Activated CD4-positive, alpha-beta T cell treated with anti-CD3 and anti-CD28 coated beads for 24 hours (primary cell): ENCODE measurements around the gene ZNF48.

ENCODE experiments used
- DNase-seq, 2 donors: peaks; one replicate each; pipeline ENCODE4 v3.0.0-alpha.2; 2020; ENCODE audit warnings: low read depth in 2 of 2

Gene ZNF48

DNA sequence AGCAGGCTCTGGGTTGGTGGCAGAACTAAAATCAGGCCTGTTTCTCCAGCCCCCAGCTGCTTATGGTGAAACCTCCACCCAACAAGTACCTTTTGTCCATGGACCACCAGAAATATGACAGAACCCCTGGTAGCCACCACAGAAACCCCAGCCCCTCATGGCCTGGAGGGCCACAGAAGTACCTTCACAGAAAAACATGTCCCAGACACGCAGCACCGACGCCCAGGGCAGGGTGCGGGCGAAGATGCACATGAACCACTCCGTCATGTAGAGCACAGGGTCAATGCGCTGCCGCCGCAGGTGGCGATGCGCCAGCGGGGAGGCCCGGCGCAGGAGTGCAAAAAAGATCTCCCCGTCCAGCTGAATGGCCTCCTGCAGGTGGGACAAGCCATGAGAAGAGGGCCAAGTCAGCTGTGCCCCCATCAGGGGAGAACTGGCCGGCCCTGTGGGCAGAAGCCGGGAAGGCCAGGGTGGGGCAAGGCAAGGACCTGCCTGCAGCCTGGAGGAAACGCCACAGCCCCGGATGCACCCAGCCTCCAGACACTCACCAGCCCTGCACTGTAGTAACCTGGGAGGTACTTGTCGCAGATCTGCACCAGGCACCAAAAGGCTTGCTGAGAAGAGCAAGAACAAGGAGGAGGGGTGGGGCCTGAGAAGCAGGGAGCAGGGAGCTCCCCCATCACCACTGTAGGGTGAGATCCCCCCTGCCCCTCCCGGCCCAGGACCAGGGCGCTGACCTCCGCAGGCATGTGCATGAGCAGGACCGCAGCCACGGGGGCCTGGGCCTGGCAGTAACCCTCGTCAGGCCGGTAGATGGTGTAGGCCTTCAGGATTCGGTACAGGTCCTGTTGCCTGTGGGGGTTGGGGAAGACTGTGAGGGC lies 36.0 kb upstream of the ZNF48 start:
- no peak for DNase-seq

DNA sequence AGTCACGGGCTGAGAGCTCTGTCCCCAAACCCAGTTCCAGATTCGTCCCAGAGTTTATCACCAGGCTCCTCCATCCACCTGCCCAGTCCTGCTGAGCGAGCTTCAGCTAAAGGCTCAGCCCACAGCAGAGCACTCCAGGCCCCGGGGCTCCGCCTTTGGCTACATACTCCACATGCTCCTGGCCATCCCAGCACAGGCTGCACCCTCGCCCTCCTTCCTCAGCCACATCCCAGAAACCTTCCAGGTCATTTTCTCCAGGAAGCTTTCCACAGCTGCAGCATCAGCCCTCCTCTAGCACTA lies 35.4 kb upstream of the ZNF48 start:
- DNase-seq, result no peak

- DNase-seq, result no peak
Measured at GRCh38 chr16:30361180-30361579, 34.0 kb upstream of the ZNF48 start.

- no peak for DNase-seq
Measured at GRCh38 chr16:30365200-30365599, 30.0 kb upstream of the ZNF48 start.

DNA sequence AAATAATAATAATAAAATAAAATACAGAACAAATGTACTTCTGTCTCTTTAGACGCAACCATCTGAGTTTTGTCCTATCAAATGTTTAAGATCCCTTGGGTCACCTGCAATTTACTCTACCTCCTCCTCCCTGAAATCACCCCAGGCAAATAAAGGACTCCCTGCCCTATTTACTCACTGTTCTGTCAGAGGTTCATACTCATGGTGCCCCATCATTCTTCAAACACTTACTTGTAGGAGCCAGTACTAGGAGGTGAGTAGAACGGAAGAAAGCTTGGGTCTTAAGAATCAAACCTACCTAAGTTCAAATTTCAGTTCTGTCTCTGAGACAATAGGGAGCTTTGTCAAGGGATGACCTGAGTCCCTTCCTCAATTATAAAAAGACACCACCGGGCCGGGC lies 28.7 kb upstream of the ZNF48 start:
- no peak for DNase-seq

- no peak for DNase-seq
Measured at GRCh38 chr16:30367349-30368009, 27.7 kb upstream of the ZNF48 start.

DNA sequence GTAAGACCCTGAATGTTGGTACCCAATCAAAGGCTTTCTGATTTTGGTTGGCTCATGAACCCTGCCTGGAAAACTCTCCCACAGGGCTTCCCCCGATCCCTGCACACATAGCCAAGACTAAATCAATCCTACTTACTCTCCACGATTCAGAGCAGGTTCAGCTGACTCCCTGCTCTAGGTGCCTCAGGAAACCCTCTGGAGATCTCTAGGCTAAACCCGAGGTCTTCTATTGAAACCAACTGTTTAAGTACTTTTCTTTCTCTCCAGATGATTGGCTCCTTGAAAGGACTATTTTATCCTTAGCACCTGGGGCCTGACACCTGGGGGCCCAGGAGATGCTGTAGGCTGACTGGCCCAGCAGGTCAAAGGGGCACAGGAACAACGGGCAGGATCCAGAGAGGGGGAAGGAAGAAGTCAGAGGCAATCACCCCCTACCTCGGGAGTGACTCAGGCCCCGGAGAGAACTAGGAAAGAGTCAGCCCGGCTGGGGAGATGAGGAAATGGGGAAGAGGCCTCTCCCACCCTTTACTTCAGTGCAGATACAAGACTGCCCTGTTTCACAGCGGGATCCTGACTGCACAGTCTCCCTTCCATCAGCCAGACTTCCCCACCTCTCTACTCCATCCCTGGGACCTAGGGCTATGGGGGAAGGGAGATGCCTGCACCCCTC lies 27.0 kb upstream of the ZNF48 start:
- no peak for DNase-seq

DNA sequence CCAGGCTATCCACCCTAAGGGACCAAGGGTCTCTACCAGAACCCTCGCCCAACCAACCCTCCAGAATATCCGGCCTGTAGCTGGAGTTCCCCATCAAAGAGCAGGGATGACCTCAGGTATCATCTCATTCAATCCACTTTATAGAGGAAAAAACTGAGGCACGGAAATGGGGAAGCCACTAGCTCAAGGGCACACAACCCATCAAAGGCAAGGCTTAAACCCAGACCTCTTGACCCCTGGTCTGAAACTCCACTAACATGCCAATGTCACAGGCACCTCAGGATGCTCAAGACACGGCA lies 26.5 kb upstream of the ZNF48 start:
- no peak for DNase-seq

DNA sequence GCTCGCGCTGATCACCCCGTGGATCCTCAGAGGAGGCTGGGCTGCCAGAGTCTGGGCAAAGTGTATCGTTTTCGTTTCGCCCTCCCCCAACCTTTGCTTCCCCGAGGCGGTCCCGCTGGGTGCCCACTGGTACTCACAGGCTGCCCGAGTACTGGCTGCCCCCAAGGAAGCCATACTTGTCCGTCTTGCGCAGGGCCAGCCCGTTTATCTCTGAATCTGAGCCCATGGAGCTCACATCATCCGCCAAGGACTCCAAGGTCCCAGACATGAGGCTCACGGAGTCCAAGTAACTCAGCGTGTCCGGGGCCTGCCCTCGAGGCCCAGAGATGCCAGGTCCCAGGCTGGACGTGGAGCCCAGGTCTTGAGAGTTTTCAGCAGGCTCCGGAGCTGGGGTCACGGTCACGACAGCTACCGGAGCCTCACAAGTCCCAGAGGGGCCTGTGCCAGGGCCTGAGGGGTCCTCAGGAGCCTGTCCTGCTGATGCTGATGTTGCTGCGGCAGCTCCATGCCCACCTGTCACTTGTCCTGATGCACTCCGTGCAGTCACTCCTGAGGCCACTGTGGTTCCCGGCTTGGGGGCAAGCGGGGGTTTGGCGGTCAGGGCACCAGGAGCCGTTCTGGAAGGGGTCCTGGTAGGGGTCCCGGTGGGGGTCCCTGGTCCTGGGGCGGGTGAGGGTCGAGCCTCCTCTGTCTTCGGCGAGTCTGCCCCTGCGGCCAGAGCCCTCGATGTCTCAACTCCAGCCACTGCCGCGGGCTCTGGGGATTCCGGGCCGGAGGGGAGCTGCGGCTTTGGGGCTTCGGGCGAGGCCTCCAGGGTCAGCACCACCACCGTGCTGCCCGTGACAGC lies 25.9 kb upstream of the ZNF48 start:
- DNase-seq, result no peak

GRCh38 chr16:30369938-30370455 lies 25.2 kb upstream of the ZNF48 start:
- no peak for DNase-seq

DNA sequence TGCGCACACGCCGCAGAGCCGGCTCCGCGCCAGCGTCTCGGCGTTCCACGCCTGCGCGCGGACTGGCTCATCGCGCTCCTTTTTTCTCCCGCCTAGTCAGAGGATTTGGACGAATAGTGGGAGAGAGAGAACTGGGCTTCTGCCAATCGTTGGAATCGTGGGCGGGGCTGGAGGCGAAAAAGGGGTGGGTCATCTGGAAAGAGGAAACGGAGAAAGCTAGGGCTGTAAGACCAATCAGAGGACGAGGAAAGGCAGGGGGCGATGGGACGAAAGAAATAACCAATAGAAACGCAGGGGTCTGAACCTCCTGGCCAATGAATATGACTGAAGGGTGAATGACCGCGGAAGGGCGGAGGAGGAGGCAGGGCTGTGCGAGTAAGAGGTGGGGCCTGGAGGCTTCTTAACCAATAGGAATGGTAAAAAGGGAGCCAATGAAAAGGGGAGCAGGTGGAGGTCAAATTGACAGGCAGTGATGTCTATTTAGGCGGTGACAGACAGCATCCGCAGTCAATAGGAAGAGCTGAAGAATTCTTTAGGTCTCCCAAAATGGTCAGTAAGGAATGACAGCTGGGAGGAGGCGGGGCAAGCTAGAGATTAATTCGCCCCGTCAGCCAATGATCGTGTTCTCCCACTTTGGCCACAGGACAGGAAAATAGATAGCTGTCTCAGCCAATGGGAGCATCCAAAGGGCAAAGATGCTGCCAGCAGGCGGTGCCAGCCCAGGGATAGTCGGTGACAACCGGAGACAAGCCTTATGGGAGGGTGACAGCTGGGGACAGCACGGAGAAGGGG lies 24.6 kb upstream of the ZNF48 start, which contains the start of gene TBC1D10B:
TBC1D10B (minus strand) TSS at position 39 of the 792 bp plus-strand sequence. CDS start 311 bp downstream, outside the sequence.
- peak; percentile 97 to 98 for DNase-seq

DNA sequence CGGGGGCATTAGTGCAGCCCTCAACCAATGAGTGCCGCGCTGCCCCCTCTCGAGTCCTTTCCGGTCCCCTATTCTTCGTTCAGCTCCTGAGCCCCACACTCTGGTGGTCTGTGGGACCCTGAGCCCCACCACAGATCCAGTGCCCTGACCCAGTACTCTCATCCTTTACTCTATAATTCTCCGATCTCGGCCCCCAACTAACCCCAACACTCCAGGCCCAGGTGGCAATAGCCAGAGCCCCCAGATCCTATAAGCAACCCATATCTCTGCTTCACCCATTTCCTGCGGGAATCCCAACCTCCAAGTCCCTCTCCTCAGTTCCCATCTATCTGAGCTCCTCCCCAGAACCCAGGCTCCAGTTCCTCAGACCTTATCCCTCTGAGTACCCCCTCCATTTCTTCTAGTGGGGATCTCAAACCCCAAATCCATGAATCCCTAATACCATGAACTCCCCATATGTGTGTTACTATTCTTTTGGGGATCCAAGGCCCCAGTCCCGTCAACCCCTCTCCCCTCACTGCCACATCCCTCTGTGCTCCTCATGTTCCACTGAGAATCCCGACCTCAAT lies 23.9 kb upstream of the ZNF48 start:
- DNase-seq, result no peak

- DNase-seq, result no peak
Measured at GRCh38 chr16:30372038-30372712, 23.0 kb upstream of the ZNF48 start.

DNA sequence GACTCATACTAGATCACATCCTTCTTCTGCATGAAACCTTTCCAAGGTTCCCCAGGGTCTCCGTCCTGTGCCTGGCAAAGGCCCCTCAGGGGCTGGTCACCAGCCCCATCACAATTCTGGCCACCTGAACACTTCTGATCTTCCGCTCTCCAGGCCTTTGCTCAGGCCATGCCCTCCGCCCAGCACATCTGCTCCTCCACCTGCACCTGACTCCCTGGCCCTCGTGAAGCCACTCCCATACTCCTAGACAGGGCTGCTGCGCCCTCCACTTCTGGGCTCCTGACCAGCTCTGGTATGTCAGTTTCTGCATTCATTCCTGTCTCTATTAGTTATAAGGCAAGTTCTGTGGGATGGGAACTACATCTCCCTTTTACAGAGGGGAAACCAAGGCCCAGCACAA lies 22.5 kb upstream of the ZNF48 start:
- DNase-seq, result no peak

DNA sequence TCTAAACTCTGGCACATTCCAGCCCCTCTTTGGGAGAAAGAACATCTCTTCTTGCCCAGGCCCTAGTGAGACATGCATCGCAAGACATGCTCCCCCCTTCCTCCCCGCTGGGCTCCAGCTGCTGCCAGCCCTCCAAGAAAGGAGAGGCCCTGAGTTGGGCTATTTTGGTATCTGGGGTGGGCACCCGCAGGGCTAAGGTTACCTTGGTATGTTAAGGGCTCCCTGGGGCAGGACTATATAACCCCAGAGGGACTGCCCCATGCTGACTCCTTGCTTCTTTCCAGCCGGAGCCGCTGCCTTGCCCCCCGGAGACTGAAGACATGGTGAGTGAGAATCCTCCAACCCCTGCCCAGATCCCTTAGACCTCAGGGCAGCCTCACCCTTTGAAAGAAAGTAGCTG lies 20.7 kb upstream of the ZNF48 start, which contains the start of gene MYL11:
MYL11 (plus strand) TSS at position 265 of the 400 bp plus-strand sequence; CDS start at position 321, 56 bp downstream.
- DNase-seq, result no peak

DNA sequence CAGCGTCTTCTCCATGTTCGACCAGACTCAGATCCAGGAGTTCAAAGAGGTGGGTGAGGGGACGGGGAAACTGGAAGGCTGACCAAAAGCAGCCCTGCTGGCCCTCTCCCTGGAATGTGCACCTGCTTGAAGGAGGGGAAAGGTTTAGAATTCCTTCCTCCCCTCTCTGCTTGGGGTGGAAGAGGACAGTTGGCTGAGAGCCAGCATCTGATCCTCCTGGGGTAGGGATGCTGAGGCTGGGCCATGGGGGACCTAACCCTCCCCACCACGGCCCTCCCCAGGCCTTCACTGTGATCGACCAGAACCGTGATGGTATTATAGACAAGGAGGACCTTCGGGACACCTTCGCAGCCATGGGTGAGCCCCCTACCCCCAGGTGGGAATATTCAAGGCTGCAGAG lies 19.4 kb upstream of the ZNF48 start:
- no peak for DNase-seq

- no peak for DNase-seq
Measured at GRCh38 chr16:30376461-30376902, 18.7 kb upstream of the ZNF48 start.

GRCh38 chr16:30377050-30377811 lies 18.0 kb upstream of the ZNF48 start:
- DNase-seq, result no peak

DNA sequence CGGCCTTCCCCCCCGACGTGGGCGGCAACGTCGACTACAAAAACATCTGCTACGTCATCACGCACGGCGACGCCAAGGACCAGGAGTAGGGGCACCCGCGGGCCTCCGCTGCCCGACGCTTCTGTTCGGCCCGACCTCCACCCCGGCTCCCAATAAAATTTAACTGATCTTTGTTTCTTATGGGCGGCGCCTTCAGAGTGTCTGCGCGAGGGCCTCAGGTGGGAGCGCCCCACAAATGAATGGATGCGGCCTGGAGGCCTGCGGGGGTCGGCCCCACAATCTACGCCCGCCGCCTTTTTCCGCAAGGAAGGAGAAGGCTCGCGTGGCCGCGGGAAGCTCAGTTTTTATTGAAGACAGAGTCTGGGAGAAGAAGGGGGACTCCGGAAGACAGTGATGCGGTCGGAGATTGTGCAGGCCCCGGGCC lies 17.4 kb upstream of the ZNF48 start:
- DNase-seq, result peak; percentile 63 to 73
